ENCODE measurements around the gene GPC5.

GRCh38 chr13:91891141-91891540 is 492.7 kb downstream of the GPC5 start:
- no peak for TF ChIP-seq CTCF (IDR thresholded peaks at IDR 0.05; ENCODE audit: low read depth, low read length, missing input control)
- TF ChIP-seq SP1 (IDR thresholded peaks at IDR 0.05): no peak
- TF ChIP-seq ATF3 (IDR thresholded peaks at IDR 0.05): no peak
- no peak for TF ChIP-seq GABPA (IDR thresholded peaks at IDR 0.05 in 1 of 2, conservative IDR thresholded peaks at IDR 0.05 in 1 of 2)
- no peak for TF ChIP-seq REST (IDR thresholded peaks at IDR 0.05)
